ENCODE results near the gene EGFL7. TPM values are rescaled to one million over a fixed set of nuclear protein-coding genes. Genes with fewer than 3 reads are reported as not detected.

The EGFL7 gene
- total RNA-seq, 1 donor from 2014 or later, result 0.80 TPM

DNA sequence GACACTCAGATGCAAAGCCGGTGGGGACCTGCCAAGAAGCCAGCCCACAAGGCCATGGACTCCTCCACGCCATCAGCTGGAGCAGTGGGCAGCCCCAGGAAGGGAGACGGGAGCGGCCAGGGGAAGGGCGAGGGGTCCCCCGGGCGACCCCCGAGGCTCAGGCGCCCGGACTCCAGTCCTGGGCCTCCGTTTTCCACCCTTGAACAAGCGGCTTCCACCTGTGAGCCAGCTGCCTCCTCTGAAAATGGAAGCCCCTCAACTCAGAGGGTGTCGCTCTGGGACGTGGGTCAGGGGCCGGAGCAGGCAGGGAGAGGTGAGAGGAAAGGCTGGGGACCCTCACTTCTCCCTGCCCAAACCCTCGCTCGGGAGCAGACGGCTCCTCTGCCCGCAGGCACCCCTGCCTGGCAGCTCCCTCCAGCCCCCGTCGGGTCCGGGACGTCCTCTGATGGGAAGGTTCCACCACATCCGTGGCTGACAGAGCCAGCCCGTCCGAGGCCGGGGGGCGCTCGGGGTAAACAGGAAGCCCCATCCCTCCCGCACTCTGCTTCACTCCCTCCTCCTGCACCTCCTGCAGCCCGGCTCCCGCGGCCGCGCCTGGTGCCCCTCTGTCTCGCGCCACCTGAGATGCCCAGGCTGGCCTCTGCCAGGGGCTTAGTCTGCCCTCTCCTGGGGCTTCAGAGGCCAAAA is 3.7 kb upstream of the EGFL7 start:
- intact Hi-C loops (cut with micrococcal nuclease), result no loop called here

DNA sequence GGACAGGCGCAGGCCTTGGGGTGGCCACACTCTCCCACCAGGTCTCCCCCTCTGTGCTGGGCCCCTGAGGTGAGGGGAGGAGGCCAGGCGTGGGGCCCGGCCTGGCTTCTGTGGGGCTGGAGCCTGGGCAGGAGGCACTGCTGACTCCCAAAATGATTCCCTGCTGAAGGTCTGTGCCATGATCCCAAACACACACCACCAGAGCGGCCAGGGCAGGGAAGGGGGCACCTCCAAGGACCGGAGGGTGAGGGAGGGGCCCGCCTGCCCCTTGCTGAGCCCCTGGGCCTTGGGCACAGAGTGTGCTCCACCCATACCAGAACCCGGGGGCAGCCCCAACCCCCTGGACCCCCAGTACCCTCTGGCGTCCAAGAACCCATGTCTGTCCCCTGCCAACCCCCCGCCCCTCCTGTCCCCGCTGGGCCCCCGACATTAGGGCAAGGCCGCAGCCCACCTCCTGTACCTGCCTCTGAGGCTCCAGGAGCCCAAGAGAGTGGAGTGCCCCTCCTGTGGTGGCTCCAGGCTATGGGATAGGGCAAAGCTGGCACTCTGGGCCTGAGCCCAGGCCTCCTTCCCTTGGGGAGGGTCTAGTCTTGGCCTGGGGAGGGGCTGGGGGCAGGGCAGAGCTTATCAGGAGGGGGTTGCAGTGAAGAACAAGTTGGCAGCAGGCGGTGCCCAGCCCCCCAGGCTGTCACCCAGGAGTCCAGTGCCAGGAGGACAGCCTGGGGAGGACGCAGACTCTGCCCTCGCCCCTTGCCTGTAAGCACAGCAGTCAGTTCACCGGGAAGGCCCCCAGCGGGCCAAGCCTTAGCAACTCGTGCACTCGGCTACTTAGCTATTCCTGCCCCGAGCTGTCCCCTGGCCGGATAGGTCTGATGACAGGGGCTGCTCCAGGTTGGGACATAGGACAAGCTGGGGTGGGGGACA is 2.6 kb upstream of the EGFL7 start:
- intact Hi-C loops (cut with micrococcal nuclease), result no loop called here

GRCh38 chr9:136660971-136661550 is 1.7 kb upstream of the EGFL7 start:
- intact Hi-C loops (cut with micrococcal nuclease), result no loop called here

- intact Hi-C loops (cut with micrococcal nuclease), result no loop called here
These were observed 933 bp upstream of the EGFL7 start for GRCh38 chr9:136661641-136662325.

DNA sequence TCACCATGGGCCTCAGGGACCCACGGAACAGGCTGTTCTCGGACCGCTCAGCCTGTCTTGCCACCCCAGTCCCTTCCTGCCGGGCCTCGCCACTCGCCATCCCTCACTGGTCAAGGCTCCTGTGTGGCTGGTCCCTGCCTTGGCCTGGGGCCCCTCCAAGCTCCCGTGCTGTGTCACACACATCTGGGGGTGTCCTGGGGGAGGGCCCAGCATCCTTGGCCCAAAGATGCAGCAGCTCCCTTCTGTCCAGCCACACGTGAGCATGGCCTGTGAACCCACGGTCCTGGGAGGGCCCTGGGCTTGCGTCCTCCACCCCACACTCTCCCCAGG is 425 bp upstream of the EGFL7 start:
- intact Hi-C loops (cut with micrococcal nuclease), result no loop called here

- intact Hi-C loops (cut with micrococcal nuclease), result no loop called here
These were observed 1.5 kb downstream of the EGFL7 start for GRCh38 chr9:136664000-136664915.

DNA sequence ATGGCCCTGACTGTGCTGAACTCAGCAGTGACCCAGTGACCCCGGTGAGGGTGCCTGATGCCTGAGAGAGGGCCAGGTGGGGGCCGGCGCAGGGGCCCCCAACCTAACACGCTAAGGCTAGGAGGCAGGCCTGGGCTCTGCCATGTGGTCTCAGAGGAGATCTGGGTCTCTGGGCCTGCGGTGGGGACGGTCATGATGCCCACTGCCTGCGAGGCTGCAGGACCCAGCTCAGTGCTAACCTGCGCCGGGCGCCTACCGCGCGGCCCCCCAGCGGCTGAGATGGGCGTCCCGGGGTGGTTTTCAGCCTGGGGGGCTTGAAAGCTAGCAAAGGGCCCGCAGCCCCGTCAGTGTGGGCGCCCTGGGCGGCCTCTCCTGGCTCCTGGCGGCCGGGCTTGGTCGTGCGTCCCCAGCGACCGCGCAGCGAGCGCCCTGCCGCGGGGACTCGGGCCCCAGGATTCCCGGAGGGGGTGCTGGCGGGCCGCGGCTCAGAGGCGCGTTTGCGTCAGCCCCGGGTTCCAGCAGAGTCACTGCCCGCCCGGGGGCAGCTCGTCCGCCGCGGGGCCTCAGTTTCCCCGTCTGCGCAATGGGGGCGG is 2.5 kb downstream of the EGFL7 start:
- intact Hi-C loops (cut with micrococcal nuclease), result no loop called here

- intact Hi-C loops (cut with micrococcal nuclease), result no loop called here
These were observed 3.1 kb downstream of the EGFL7 start for GRCh38 chr9:136665704-136666371.

DNA sequence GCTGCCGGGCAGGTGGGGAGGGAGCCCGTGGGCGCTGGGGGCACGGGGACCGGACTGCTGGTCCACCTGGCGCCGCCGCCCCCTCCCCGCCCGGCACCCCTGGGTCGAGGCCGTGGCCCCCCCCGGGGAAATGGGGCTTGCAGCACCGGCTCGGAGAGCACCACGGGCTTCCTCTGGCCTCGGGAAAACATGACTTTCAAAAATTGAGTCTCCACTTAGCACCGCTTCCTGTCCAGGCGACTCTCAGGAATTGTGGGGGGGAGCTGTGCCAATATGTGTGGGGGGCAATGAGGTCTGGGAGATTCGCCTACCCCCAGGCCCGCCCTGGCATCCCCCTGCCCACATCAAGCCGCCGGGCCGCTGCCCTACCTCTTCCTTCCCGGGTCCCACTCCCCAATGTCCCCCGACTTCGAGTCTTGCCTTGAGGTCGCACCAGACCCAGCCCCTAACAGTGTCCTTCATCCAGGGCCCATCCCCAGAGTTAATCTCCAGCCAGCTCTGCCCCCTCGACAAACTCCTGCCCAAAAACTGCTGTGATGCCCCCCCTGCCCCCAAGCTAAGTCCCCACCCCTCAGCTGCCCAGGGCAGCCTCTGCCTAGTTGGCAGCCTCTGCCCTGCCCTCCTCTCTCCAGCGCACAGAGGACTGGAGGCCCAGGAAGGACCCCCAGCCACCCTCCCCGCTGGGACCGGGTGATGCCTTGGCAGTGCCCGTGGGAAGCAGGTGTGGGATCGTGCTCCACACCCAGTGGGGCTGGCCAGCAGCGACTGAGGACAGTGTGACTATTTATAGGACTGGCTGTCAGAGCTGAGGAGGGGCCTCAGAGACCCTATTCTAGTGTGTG is 3.9 kb downstream of the EGFL7 start:
- intact Hi-C loops (cut with micrococcal nuclease), result no loop called here

DNA sequence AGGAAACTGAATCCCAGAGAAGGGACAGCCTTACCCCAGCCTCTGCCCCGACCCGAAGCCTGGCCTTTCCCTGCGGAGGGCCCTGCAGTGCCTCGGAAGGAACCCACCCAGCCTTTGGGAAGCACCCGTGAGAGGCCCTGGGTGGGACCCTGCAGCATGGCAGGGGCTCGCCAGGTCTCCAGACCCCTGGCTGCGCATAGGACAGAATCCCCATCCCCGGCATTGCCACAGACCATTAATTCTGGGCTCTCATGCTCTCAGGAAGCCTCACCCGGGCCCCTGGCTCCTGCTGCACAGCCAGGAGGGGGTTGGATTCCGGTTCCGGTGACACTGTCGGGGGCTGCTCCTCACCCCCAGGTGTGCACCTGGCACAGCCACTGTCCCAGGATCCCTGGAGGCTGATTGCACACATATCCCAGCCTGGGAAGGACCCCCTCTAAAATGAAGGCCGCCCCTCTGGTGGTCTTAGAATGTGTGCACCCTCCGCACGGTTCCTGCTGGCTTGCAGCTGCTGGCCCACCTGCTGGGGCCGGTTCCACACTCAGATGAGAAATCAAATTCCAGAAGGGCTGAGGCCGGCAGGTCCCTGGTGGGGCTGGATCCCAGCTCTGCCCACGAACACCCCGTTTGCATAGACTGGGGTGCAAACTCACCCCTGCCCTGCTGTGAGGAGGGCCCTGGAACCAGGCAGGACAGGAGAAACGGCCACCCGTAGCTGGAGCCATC is 4.7 kb downstream of the EGFL7 start:
- intact Hi-C loops (cut with micrococcal nuclease), result no loop called here

- intact Hi-C loops (cut with micrococcal nuclease), result no loop called here
These were observed 5.4 kb downstream of the EGFL7 start for GRCh38 chr9:136667940-136668760.

GRCh38 chr9:136668983-136669790 is 6.5 kb downstream of the EGFL7 start:
- intact Hi-C loops (cut with micrococcal nuclease), result no loop called here

- intact Hi-C loops (cut with micrococcal nuclease), result no loop called here
These were observed 7.2 kb downstream of the EGFL7 start for GRCh38 chr9:136669791-136670464.

GRCh38 chr9:136670576-136671253 is 8.0 kb downstream of the EGFL7 start:
- intact Hi-C loops (cut with micrococcal nuclease), result no loop called here

DNA sequence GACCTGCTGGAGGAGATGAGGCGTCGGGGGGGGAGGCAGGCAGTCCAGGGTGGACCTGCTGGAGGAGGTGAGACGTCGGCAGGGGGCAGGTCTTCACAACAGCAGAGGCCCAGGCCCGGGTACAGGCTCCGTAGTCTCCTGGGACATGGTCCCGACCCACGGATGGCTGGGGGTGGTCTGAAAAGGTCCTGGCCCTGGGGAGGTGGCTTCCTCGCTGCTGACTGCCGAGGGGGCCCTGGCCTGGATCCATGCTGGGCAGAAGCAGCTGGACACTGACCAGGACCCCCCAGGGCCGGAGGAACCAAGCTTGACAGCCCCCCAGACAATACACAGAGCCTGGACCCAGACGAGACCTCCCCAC is 8.5 kb downstream of the EGFL7 start:
- intact Hi-C loops (cut with micrococcal nuclease), result no loop called here
